SIG-M5 treated with dmso at 0.1 percent for 504 hours (cell line): ENCODE results near the gene OR2F2.
A peak's percentile ranks its signal among the peaks of the same experiment; 100 is the strongest.

Experiments
- DNase-seq: peaks from one replicate; lab custom pipeline; 2025; ENCODE audit not compliant: unreplicated experiment; lab: John Stamatoyannopoulos, UW

Gene OR2F2, protein sequence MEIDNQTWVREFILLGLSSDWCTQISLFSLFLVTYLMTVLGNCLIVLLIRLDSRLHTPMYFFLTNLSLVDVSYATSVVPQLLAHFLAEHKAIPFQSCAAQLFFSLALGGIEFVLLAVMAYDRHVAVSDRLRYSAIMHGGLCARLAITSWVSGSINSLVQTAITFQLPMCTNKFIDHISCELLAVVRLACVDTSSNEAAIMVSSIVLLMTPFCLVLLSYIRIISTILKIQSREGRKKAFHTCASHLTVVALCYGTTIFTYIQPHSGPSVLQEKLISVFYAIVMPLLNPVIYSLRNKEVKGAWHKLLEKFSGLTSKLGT

GRCh38 chr7:143934526-143935325 lies at the start of gene OR2F2:
OR2F2 (plus strand) TSS chr7:143935233; CDS start chr7:143935233, 0 bp downstream.
- no peak for DNase-seq

- DNase-seq: no peak
Measured at GRCh38 chr7:143885951-143886350, 49.1 kb upstream of the OR2F2 start.

- no peak for DNase-seq
Measured at GRCh38 chr7:143886826-143887477, 48.1 kb upstream of the OR2F2 start.

- DNase-seq: no peak
Measured at GRCh38 chr7:143889068-143889467, 46.0 kb upstream of the OR2F2 start.

- no peak for DNase-seq
Measured at GRCh38 chr7:143890558-143890957, 44.5 kb upstream of the OR2F2 start.

GRCh38 chr7:143891457-143891856 lies 43.6 kb upstream of the OR2F2 start:
- DNase-seq: no peak

GRCh38 chr7:143892527-143893300 lies 42.3 kb upstream of the OR2F2 start:
- DNase-seq: peak; percentile 56

GRCh38 chr7:143896667-143897066 lies 38.4 kb upstream of the OR2F2 start:
- no peak for DNase-seq

DNA sequence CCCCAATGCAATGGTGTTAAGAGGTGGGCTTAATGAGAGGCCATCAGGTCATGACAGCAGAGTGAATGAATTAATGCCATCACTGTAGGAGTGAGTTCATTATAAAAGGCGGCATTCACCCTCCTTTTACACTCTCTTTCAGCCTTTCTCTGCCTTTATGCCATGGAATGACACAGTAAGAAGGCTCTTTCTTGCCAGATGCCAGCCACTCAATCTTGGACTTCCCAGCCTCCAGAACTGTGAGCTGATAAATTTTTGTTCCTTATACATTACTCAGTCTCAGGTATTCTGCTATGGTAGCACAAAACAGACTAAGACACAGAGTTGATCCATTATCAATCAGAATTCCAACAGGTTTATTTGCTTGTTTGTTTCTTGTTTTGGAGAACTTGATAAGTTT lies 36.2 kb upstream of the OR2F2 start:
- no peak for DNase-seq

GRCh38 chr7:143900230-143900766 lies 34.7 kb upstream of the OR2F2 start:
- DNase-seq: no peak

DNA sequence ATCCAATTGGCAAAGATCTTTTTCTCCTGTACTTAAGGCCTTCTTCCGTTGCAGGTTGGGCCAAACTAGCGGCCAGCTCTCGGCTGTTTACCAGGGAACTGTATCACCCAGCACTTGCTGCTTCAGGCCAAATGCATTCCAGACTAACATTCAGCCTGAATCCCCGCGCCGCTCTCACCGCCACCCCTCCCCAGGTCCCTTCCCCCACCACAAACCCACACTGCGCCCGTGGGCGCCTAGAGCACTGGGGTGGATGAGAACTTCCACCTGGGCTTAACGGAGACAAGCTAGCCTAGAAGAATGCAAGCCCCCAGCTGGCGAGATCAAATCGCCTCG lies 33.7 kb upstream of the OR2F2 start:
- no peak for DNase-seq

GRCh38 chr7:143901668-143902331 lies 33.2 kb upstream of the OR2F2 start, which contains the start of gene TCAF1:
TCAF1 (minus strand) TSS chr7:143902176; CDS start chr7:143876608, 25,568 bp downstream.
- DNase-seq: peak; percentile 83

DNA sequence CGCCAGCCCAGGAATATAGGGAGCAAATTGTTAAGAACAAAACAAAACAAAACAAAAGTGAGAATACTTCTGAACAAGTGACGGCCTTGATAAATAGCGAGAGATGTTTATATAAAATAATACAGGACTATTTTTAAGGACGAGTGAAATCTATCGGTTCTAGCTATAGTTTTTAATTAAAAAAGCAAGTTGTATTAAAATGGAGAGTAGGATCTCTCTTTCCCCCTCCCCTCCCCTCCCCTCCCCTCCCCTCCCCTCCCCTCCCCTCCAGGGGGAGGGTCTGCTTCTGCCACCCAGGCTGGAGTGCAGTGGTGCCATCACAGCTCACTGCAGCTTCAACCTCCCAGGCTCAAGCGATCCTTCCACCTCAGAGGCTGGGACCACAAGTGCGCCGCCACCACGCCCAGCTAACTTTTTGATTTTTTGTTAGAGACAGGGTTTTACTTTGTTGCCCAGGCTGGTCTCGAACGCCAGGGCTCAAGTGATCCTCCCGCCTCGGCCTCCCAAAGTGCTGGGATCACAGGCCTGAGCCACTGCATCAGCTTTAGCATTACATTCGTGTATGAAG lies 32.6 kb upstream of the OR2F2 start:
- DNase-seq: no peak

DNA sequence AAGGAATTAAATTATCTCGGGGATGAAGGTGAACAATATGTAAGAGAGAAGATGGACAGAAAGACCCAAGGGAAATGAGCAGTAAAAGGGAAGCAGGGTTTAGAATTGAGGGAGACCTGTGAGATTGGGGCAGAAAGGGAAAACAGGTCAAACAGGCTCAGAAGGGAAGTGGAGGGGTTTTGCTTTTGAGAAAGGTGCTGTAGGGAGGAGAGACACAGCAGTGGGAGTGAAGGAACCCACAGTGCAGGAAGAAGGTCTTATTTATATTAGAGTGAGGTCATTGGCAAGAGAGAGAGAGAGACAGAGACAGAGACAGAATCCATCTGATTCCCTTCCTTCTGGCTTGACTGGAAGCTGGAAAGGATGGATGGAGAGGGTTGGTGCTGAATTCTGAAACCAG lies 29.5 kb upstream of the OR2F2 start:
- DNase-seq: no peak

- DNase-seq: no peak
Measured at GRCh38 chr7:143906151-143906550, 28.9 kb upstream of the OR2F2 start.

- DNase-seq: no peak
Measured at GRCh38 chr7:143906895-143907294, 28.1 kb upstream of the OR2F2 start.

DNA sequence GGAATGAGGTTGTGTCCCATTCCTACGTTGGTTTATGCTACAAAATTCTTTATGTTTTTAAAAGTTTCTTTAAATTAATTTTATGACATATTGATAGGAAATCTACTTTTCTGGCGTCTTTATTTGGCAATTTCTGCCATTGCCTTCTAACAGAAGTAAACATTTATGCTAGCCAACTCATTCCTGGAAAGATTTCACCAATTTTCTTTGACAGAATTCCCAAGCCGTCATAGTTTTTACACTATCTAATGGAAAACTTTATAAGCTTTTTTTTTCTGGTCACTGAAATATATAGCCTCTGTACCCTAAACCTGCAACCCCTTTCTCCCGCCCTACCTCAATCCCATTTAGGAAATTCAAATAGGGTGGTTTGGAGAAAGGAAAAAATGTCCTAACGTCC lies 26.9 kb upstream of the OR2F2 start:
- DNase-seq: no peak

GRCh38 chr7:143909863-143910262 lies 25.2 kb upstream of the OR2F2 start:
- DNase-seq: no peak

DNA sequence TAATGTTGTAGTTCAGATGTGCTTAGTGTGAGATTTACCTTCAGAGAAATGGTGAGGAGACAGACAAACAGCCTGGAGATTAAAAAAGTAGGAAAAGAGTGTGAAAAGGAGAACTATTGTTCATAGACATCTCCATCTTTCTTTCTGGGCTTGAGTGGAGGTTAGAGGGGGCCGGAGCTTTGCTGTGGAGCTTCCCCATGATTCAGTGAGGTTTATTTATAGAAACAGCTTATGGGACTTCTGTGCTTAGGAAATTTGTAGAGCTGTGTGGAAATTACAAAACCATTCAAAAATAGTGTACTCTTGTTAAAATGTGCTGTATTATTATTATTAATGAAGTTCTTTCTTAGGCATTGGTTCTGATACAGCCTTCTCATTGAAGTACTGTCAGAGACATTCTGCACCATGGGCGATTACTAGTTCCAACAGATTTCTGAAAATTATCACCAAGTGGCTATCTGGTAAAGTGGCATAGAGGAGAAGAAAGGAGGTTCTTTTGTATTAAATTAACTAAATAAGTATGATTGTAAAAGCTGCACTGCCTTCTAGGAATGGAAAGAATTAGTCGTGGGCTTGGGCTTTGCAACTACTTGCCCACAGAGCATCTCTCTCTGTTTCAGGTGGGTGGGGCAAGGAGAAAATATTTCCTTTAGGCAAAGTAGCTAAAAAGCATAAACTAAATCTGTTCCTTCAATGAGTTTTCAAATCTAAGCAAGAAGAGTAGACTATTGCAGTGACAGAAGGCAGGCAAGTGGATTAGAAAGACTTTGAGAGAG lies 24.4 kb upstream of the OR2F2 start:
- DNase-seq: no peak
